Hematopoietic multipotent progenitor cell treated with erythropoietin and hydrocortisone succinate and interleukin-3 and kit ligand, for 15 days (in vitro differentiated cells): ENCODE measurements around the gene ADD3.
A peak's percentile ranks its signal among the peaks of the same experiment; 100 is the strongest.

Experiments used
- DNase-seq: peaks from one replicate; pipeline ENCODE4 v3.0.0-alpha.2; 2015; ENCODE audit warnings: low spot score

The ADD3 gene

GRCh38 chr10:110153396-110153795, 145.6 kb downstream of the ADD3 start:
- DNase-seq, result peak; percentile 36

DNA sequence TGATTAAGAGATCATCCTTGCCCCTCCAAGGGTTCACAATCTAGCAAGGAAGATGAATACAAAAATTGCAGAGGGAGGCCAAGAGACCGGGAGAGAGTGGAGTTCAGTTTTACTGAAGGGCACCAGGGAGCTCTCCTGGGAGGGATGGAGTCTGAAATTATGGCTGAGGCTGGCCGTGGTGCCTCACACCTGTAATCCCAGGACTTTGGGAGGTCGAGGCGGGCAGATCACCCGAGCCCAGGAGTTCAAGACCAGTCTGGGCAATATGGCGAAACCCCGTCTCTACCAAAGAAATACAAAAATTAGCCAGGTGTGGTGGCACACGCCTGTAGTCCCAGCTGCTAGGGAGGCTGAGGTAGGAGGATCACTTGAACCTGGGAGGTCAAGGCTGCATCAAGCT, 148.3 kb downstream of the ADD3 start:
- DNase-seq, result no peak

GRCh38 chr10:110158051-110159005, 150.5 kb downstream of the ADD3 start:
- DNase-seq, result no peak

DNA sequence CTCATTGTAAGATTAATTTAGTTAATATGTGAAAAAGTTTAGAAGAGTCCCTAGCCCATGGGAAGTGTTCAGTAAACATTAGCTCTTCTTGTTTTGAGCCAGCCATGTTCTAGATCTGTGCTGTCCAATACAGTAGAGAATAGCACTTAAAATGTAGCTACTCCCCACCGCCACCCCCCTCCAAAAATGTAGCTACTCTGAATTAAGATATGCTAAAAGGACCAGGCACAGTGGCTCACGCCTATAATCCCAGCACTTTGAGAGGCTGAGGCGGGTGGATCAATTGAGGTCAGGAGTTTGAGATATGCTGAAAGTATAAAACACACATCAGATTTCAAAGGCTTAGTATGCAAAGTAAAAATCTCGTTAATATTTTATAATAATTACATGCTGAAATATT, 152.3 kb downstream of the ADD3 start:
- no peak for DNase-seq

DNA sequence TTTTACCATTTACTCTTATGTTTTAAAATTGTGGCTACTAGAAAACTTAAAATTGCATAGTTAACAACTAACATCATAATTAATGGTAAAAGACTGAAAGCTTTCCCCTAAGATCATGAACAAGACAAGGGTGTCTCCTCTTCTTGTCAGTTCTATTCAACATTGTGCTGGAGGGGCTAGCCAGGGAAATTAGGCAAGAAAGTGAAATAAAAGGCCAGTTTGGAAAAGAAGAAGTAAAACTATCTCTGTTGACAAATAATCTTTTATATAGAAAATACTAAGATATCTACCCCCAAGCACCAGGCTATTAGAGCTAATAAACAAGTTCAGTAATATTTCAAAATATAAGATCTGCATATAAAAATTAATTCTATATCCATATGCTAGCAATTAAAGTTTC, 152.7 kb downstream of the ADD3 start:
- DNase-seq, result no peak

- peak; percentile 68 for DNase-seq
Observed at GRCh38 chr10:110162741-110163145, 155.0 kb downstream of the ADD3 start.

GRCh38 chr10:110163192-110163773, 155.5 kb downstream of the ADD3 start:
- no peak for DNase-seq

DNA sequence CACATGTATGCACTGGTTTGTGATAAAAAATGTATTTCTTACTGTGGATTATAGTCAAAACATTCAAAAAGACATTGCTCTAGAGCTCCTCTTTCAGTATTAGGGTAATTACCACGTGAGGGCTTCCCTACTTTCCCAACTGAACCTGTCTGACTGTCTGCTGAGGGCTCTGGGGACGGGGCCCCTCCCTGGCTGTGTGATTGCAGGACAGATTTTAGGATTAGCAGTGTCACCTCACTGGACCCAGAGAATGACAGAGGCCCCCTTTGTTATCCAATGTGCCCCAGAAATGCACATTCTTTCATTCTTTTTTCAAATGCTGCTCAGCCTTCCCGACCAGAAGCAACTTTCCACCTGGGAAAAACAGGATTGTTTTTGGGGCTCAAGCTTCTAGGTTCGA, 156.1 kb downstream of the ADD3 start:
- no peak for DNase-seq

- DNase-seq, result no peak
Observed at GRCh38 chr10:110165239-110165638, 157.5 kb downstream of the ADD3 start.

DNA sequence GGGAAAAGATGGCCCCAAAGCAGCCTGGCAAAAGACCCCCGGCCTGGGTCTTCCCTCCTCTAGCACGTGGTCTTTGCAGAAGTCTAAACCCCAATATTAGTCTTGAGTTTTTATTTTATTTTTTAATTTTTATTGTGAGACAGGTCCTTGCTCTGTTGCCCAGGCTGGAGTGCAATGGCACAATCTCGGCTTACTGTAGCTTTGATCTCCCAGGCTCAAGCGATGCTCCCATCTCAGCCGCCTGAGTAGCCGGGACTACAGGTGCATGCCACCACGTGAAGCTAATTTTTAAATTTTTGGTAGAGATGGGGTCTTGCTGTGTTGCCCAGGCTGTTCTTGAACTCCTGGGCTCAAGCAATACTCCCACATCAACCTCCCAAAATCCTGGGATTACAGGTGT, 159.4 kb downstream of the ADD3 start:
- no peak for DNase-seq

DNA sequence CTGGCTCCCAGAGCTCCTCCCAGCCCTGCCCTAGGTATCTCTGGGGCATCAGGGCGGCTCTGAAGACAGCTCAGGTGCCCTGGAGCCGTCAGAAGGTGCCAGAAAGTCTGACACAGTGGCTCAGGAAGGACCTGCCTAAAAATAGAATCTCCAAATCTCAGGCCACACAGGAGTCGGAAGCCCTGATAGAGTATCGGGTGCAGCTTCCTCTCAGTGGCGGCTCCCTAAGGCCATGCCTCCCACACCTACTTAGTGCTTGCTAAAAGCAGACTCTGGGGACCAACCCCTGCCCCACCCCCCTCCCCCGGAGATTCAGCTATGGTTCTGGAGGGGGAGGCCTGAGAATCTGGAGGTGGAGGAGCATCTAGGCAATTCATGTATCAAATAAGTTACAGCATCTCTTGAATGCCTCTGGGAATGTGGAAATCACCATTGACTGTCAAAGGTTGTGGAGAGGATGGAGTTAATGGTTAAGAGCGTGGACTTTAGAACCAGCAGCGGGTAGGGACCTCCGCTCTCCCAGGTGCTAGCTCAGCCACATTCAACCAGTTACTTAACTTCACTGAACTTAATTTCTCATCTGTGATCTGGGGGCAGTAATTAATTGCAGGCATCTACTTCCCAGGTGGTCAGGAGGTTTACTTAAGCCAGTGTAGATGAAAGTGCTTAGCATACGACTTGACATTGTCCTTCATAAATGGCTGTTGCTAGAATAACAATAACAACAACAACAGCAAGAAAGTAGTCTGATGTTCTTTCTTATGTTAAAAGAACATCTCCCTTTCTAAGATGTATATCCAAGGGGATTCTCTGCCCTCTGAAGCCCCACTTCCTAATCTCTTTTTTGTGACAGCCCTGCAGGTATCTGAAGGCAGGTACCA, 161.1 kb downstream of the ADD3 start:
- no peak for DNase-seq

DNA sequence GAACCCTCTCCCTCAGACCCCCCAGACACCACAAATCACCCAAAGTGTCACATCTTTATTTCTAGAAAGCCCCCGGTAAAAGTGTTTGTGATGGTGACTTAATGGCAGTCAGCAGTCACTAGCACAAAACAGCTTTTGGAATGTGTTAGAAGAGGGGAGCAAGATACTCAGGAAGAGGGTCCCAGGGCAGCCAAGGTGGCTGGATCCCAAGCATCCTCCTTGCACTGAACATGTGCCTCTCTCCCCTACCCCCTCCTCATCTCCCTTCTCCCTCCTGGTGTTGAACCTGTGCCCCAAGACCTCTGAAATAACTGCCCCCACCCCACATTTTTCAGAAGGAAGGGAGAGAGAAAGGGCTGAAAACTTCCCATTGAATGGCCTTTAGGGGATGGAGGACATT, 161.8 kb downstream of the ADD3 start:
- no peak for DNase-seq

- no peak for DNase-seq
Observed at GRCh38 chr10:110170142-110170971, 162.6 kb downstream of the ADD3 start.

DNA sequence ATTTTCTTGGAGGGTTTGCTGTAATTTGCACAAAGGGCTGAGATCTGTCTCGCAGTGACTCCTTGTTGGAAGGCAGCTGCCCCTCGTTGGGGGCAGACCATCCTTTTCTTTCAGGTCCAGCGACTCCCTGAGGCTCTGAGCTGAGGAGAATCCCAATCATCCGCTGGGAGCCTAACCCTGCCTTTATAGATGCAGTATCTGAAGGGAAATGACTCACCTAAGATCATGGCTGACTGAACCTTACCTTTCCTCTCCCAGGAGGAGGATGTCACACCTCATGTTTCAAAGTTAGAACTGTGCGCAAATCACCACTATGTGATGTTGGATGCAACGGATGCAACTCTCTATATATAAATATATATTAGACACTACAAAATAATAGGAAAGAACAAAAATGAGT, 163.2 kb downstream of the ADD3 start:
- no peak for DNase-seq

GRCh38 chr10:110172155-110172554, 164.4 kb downstream of the ADD3 start:
- no peak for DNase-seq

DNA sequence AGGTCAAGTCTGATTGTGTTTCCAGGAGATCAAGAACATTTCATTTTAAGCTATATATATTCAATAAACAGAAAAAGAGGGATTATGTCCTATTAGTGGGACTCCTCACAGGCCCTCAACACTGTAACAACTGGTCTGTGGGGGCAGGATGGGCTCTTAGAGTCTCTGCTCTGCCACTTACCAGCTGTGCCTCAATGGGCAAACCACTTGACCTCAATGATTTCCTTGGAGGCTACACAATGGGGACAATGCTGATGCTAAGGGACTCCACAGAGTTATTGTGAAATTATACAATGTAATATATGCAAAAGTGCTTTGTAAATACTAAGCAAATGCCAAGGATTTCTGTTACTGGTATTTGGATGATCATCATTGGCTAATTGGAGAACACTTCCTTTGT, 166.4 kb downstream of the ADD3 start:
- DNase-seq, result no peak

GRCh38 chr10:110174816-110175215, 167.0 kb downstream of the ADD3 start:
- no peak for DNase-seq

DNA sequence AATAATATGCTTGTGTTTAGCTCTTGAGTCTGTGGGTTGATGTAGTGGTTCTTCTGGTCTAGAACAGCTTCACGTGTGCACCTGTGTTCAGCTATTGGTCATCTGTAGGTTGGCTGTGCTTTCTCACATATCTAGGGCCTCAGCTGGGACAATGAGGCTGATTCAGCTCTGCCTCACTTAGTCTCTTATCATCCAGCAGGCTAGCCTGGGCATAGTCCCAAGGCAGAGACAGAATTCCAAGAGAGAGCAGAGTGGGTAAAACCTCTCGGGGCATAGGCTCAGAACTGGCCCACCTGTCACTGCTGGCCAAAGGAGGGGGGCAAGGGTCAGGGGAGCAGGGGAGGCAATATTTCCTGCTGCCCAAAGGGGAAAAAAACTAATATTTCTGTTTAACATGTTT, 167.6 kb downstream of the ADD3 start:
- DNase-seq, result peak; percentile 42

DNA sequence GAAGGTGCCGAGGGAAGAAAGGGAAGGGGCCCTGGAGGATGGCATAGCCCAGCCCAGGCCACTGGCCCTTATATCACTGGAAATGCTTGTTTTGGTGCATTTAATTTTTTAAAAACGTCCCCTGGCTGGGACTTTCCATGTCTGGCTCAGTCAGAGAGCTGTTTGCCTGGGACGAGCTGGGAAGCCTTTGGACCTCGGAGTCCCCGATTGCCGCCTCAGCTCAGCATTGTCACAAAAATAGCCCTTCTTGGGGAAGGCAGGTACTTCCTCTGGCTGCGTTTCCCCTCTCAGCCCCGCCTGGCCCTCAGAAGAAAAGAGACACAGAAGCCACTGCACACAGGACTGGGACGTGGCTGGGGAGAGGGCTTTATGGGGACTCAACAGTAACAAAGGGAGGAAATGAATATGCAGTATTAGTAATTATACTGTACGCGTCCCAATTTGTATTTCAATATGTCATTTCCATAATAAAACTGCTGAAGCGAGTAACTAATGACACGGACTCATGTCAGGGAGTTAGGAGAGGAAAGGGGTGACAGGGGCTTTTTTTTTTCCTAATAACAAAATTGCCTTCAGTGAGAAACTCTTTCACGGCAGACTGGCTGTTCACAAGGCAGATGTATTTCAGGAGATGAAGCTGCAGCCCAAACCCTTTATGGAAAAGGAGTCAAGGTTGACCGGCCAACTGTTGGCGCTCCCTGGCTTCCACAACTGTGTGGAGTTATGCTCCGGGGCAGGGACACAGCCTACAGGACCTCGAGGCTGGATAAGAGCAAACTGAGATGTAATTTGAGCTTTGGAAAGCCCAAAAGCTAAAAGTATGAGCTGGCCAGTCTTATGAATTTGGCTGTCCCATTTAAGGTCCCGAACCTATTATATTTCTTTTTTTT, 168.6 kb downstream of the ADD3 start:
- no peak for DNase-seq

DNA sequence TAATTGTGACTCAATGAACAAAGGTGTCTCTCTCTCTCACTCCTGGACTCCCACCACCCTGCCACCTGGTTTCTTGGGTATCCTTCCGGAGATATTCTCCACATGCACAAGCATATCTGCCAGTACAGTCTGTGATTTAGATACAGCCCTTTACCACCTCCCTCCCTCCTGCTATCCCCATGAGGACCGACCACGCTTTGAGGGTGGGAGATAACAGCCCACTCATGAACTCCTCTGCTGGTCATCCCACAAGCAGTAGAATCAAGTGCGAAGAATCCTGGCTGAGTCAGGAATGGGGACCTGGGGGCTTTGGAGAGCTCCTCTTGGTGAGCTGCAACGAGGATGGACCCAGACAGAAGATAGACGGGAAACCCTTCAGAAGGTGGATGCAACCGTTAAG, 171.4 kb downstream of the ADD3 start:
- no peak for DNase-seq

- no peak for DNase-seq
Observed at GRCh38 chr10:110181451-110181850, 173.7 kb downstream of the ADD3 start.
